CD4-positive, alpha-beta T cell treated with Interleukin-4 for 1 hour (primary cell): Measurements from ENCODE around the gene E2F3.

Experiments
- DNase-seq, 2 donors: peaks; one replicate each; pipeline ENCODE4 v3.0.0-alpha.2; 2020 to 2022

E2F3 gene

GRCh38 chr6:20538131-20538662, 136.5 kb downstream of the E2F3 start:
- DNase-seq, result no peak

GRCh38 chr6:20538907-20539306, 137.2 kb downstream of the E2F3 start:
- no peak for DNase-seq

- DNase-seq, result no peak
Measured at GRCh38 chr6:20539387-20539786, 137.7 kb downstream of the E2F3 start.

GRCh38 chr6:20540683-20541082, 139.0 kb downstream of the E2F3 start:
- no peak for DNase-seq

GRCh38 chr6:20541382-20541781, 139.7 kb downstream of the E2F3 start:
- DNase-seq, result no peak

- no peak for DNase-seq
Measured at GRCh38 chr6:20542927-20543602, 141.4 kb downstream of the E2F3 start.
